Activated CD4-positive, alpha-beta memory T cell treated with anti-CD3 and anti-CD28 coated beads, Interleukin-2, amount 10 ng/mL, durations not matched to agents 7 days and 5 days (primary cell): ENCODE data around the gene TMEM97. TPM values are rescaled to one million over a fixed set of nuclear protein-coding genes. Genes with fewer than 3 reads are reported as not detected.
A peak's percentile ranks its signal among the peaks of the same experiment; 100 is the strongest.

Experiments
- CTCF ChIA-PET: fragments of 350-600 bp; sonication (Branson Sonifier 250); formaldehyde crosslinking; loops from one replicate; lab custom pipeline; 2021; ENCODE audit warnings: antibody characterized with exemption, inconsistent platforms; lab: Charles Lee
- POLR2A ChIA-PET: fragments of 350-600 bp; sonication (Branson Sonifier 250); formaldehyde crosslinking; loops from one replicate; lab custom pipeline; 2021; ENCODE audit warnings: antibody characterized with exemption; lab: Charles Lee
- DNase-seq: peaks from one replicate; pipeline ENCODE4 v3.0.0-alpha.2; 2020
- H3K27ac Mint-ChIP-seq: one replicate; pipeline ENCODE4 v1.8.0; 2021; ENCODE audit warnings: mild to moderate bottlenecking, mixed read lengths
- H3K27me3 Mint-ChIP-seq: one replicate; pipeline ENCODE4 v1.8.0; 2021; ENCODE audit warnings: mixed read lengths
- H3K36me3 Mint-ChIP-seq: one replicate; pipeline ENCODE4 v1.8.0; 2021; ENCODE audit warnings: low read depth, mixed read lengths
- H3K4me1 Mint-ChIP-seq: one replicate; pipeline ENCODE4 v1.8.0; 2021; ENCODE audit warnings: mixed read lengths
- H3K4me3 Mint-ChIP-seq: one replicate; pipeline ENCODE4 v1.8.0; 2021; ENCODE audit warnings: mild to moderate bottlenecking, mixed read lengths
- H3K9me3 Mint-ChIP-seq: one replicate; pipeline ENCODE4 v1.8.0; 2021; ENCODE audit warnings: mixed read lengths
- total RNA-seq, 2 experiments: library from RNA; stranded (reverse); gene quantifications; one replicate each; pipeline ENCODE4 v1.2.3, GENCODE V29; 2021

The TMEM97 gene
- total RNA-seq, 2 experiments from 2014 or later, result 23.3 to 26.6 TPM

- no peak overlapping the region for H3K27ac Mint-ChIP-seq
Measured at GRCh38 chr17:28344011-28344410, 25.0 kb downstream of the TMEM97 start.

GRCh38 chr17:28344435-28344901, 25.5 kb downstream of the TMEM97 start:
- H3K36me3 Mint-ChIP-seq, result peaks cover 67% of the 10 kb centered on the region
- ChIA-PET POLR2A (interaction anchor here (2.8 to 5.8 kb wide), 2 partner anchors 9 to 13 kb away, joined by 19 to 35 read pairs; partner anchors contain the start of genes IFT20, POLDIP2 and TNFAIP1), CTCF (no interaction called here)
- no peak overlapping the region for H3K4me3 Mint-ChIP-seq
- no peak for DNase-seq
- H3K27me3 Mint-ChIP-seq, result no peaks in the 10 kb centered on the region
- H3K4me1 Mint-ChIP-seq, result no peaks in the 10 kb centered on the region
- H3K9me3 Mint-ChIP-seq, result no peaks in the 10 kb centered on the region
- H3K27ac Mint-ChIP-seq, result no peak overlapping the region

More at GRCh38 chr17:28344011-28344410, 25.0 kb downstream of the TMEM97 start:
- POLR2A ChIA-PET, result interaction anchor here (2.8 to 5.8 kb wide), 2 partner anchors 8 to 13 kb away, joined by 19 to 35 read pairs; partner anchors contain the start of genes IFT20, POLDIP2 and TNFAIP1
- Mint-ChIP-seq H3K9me3 (no peaks in the 10 kb centered on the region), H3K4me3 (no peak overlapping the region), H3K4me1 (no peaks in the 10 kb centered on the region), H3K36me3 (peaks cover 70% of the 10 kb centered on the region), H3K27me3 (no peaks in the 10 kb centered on the region)
- DNase-seq, result no peak
- CTCF ChIA-PET, result no interaction called here

- DNase-seq, result no peak
- Mint-ChIP-seq H3K4me3 (no peak overlapping the region), H3K36me3 (peaks cover 69% of the 10 kb centered on the region), H3K4me1 (no peaks in the 10 kb centered on the region), H3K27ac (no peak overlapping the region), H3K9me3 (no peaks in the 10 kb centered on the region), H3K27me3 (no peaks in the 10 kb centered on the region)
- POLR2A ChIA-PET, result interaction anchor here (0.5 to 5.8 kb wide), 3 partner anchors 10 to 46 kb away, joined by 3 to 37 read pairs (median 35); partner anchors contain the start of genes IFT20, POLDIP2 and TNFAIP1
- CTCF ChIA-PET, result no interaction called here
Measured at GRCh38 chr17:28345419-28346198, 26.6 kb downstream of the TMEM97 start.

- no peaks in the 10 kb centered on the region for H3K4me1 Mint-ChIP-seq
- no peaks in the 10 kb centered on the region for H3K27me3 Mint-ChIP-seq
- H3K27ac Mint-ChIP-seq, result no peak overlapping the region
- ChIA-PET CTCF (no interaction called here), POLR2A (interaction anchor here (1.3 to 5.8 kb wide), 3 partner anchors 8 to 11 kb away, joined by 4 to 37 read pairs (median 35); partner anchors contain the start of genes IFT20, POLDIP2 and TNFAIP1)
- H3K36me3 Mint-ChIP-seq, result peaks cover 68% of the 10 kb centered on the region
- no peak overlapping the region for H3K4me3 Mint-ChIP-seq
- H3K9me3 Mint-ChIP-seq, result no peaks in the 10 kb centered on the region
- DNase-seq, result no peak
Measured at GRCh38 chr17:28346199-28346580, 27.2 kb downstream of the TMEM97 start.

GRCh38 chr17:28346746-28347246, 27.8 kb downstream of the TMEM97 start:
- Mint-ChIP-seq H3K36me3 (peaks cover 67% of the 10 kb centered on the region), H3K4me1 (no peaks in the 10 kb centered on the region), H3K9me3 (no peaks in the 10 kb centered on the region)

DNA sequence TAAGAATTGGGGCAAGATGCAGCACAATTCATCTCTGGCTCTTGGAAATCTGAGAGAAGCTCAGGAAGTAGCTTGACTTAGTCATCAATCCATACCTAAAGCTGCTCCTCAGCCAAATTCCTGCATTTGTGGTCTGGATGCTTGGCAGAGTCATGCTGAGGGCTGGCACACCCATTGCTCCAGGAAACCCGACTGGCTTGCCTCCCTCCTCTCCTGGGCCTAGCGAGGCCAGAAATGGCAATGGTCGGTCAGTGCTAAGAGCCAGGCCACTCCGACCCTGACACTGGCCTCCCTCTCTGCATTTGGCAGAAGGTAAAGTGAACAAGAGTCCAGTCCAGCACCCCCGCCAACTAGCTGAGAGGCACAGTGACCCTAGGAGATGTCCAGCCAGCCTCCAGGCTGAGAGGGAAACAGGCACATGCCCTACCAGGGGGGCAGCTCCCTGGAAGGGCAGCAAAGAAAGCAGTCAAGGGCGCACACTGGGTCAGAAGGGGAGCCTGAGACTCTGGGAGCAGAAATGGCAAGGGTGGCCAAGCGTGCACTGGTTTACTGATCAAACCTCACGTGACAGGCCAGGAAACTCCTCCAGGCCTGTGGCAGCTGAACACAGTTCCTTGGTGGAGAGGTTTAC, 28.4 kb downstream of the TMEM97 start:
- no peaks in the 10 kb centered on the region for H3K4me1 Mint-ChIP-seq
- H3K36me3 Mint-ChIP-seq, result peaks cover 66% of the 10 kb centered on the region
- no peaks in the 10 kb centered on the region for H3K9me3 Mint-ChIP-seq
- DNase-seq, result no peak
- POLR2A ChIA-PET, result interaction anchor here (1.3 to 5.8 kb wide), 4 partner anchors 9 to 30 kb away, joined by 3 to 37 read pairs (median 20); partner anchors contain the start of genes IFT20, POLDIP2 and TNFAIP1
- no peak overlapping the region for H3K27ac Mint-ChIP-seq
- CTCF ChIA-PET, result no interaction called here
- H3K4me3 Mint-ChIP-seq, result no peak overlapping the region
- H3K27me3 Mint-ChIP-seq, result no peaks in the 10 kb centered on the region

More at GRCh38 chr17:28346746-28347246, 27.8 kb downstream of the TMEM97 start:
- H3K27ac Mint-ChIP-seq, result no peak overlapping the region
- CTCF ChIA-PET, result no interaction called here
- no peak overlapping the region for H3K4me3 Mint-ChIP-seq
- no peak for DNase-seq
- POLR2A ChIA-PET, result interaction anchor here (1.3 to 5.8 kb wide), 4 partner anchors 8 to 29 kb away, joined by 3 to 37 read pairs (median 20); partner anchors contain the start of genes IFT20, POLDIP2 and TNFAIP1
- H3K27me3 Mint-ChIP-seq, result no peaks in the 10 kb centered on the region

DNA sequence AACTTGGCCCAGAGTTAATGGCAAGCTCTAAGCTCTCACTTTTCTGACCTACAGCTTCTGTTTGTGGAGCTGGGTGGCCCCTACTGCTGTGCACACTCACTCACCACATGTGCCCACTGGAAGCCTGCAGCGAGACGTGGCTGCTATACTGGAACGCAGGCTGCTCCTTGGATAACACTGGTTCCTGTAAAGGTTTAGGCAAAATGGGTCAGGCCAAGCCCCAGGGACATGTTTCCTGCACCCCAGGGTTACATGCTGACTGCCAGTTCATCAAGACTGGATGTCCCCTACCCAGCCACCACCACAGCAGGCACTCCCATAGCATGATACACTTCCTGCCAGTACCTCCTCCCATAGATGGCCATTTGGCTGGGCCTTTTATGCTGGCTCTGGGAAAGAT, 30.0 kb downstream of the TMEM97 start:
- Mint-ChIP-seq H3K27ac (no peak overlapping the region), H3K36me3 (peaks cover 63% of the 10 kb centered on the region), H3K4me1 (no peaks in the 10 kb centered on the region), H3K27me3 (no peaks in the 10 kb centered on the region), H3K4me3 (no peak overlapping the region), H3K9me3 (no peaks in the 10 kb centered on the region)
- POLR2A ChIA-PET, result interaction anchor here (2.7 to 5.8 kb wide), 3 partner anchors 8 to 13 kb away, joined by 11 to 37 read pairs (median 35); partner anchors contain the start of genes IFT20, POLDIP2 and TNFAIP1
- CTCF ChIA-PET, result no interaction called here
- DNase-seq, result no peak

DNA sequence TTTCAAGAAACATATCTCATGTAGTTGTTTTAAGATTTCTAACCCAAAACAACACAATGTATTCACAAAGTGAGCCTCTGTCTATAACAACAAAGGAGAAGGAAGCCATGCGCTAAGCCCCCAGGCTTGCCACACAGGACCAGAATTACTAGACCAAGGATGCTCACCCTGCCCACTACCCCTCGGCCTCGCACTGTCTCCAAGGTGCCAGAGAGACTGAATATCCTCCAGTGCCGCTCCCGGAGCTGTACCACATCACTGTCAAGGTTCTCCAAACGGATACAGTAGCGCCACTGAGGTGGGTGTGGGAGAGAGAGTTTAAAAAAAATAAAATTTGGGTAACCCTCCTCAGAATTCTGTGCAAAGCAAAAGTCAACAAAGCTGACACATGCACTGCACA, 31.3 kb downstream of the TMEM97 start:
- H3K27ac Mint-ChIP-seq, result no peak overlapping the region
- no peak for DNase-seq
- H3K4me3 Mint-ChIP-seq, result no peak overlapping the region
- H3K4me1 Mint-ChIP-seq, result peaks cover 5% of the 10 kb centered on the region
- ChIA-PET POLR2A (interaction anchor here (2.7 kb wide), 1 partner anchor 15 kb away, joined by 11 read pairs; the partner anchor contains the start of genes IFT20 and TNFAIP1), CTCF (no interaction called here)
- peaks cover 65% of the 10 kb centered on the region for H3K36me3 Mint-ChIP-seq
- no peaks in the 10 kb centered on the region for H3K27me3 Mint-ChIP-seq
- H3K9me3 Mint-ChIP-seq, result no peaks in the 10 kb centered on the region

- Mint-ChIP-seq H3K4me1 (peaks cover 38% of the 10 kb centered on the region), H3K27me3 (no peaks in the 10 kb centered on the region), H3K4me3 (peak within 1 kb of the TSS; percentile 95), H3K36me3 (peaks cover 40% of the 10 kb centered on the region), H3K27ac (peak within 1 kb of the TSS; percentile 86), H3K9me3 (no peaks in the 10 kb centered on the region)
- DNase-seq, result peak; percentile 97
- ChIA-PET POLR2A (interaction anchor here (0.6 to 6.1 kb wide), 19 partner anchors 10 to 316 kb away, joined by 3 to 91 read pairs (median 6); partner anchors contain the start of genes BLTP2, IFT20, SARM1 and SPAG5), CTCF (interaction anchor here (0.7 to 4.3 kb wide), 7 partner anchors 13 to 183 kb away, joined by 3 to 36 read pairs (median 3); partner anchors contain the start of genes IFT20, TNFAIP1 and VTN)
Measured at GRCh38 chr17:28357061-28357900, 38.3 kb downstream of the TMEM97 start, which contains the start of gene POLDIP2. Gene POLDIP2 (minus strand): TSS chr17:28357527. CDS start chr17:28357448, 79 bp downstream.

DNA sequence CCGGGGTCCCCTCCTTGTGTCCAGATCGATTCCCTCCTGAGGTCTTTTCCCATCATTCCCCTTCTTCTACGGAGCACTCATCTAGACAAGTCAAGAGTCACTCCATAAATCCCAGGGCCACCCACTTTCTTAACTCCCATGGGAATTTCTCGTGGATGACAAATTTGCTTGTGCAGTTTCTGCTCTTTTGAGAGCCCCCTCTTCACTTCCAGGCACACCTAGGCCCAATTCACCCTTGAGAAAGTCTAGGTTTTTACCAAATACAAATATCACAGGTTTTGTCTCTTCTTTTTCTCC, 38.8 kb downstream of the TMEM97 start:
- H3K4me1 Mint-ChIP-seq, result peaks cover 38% of the 10 kb centered on the region
- ChIA-PET POLR2A (interaction anchor here (0.7 to 6.1 kb wide), 17 partner anchors 10 to 317 kb away, joined by 3 to 91 read pairs (median 6); partner anchors contain the start of genes BLTP2, IFT20, SARM1 and SPAG5), CTCF (interaction anchor here (0.7 to 4.3 kb wide), 8 partner anchors 9 to 182 kb away, joined by 3 to 36 read pairs (median 3); partner anchors contain the start of genes IFT20, TNFAIP1 and VTN)
- H3K27me3 Mint-ChIP-seq, result no peaks in the 10 kb centered on the region
- H3K9me3 Mint-ChIP-seq, result no peaks in the 10 kb centered on the region
- H3K4me3 Mint-ChIP-seq, result peak overlapping the region; percentile 95
- H3K36me3 Mint-ChIP-seq, result peaks cover 38% of the 10 kb centered on the region
- DNase-seq, result no peak
- H3K27ac Mint-ChIP-seq, result peak overlapping the region; percentile 86

DNA sequence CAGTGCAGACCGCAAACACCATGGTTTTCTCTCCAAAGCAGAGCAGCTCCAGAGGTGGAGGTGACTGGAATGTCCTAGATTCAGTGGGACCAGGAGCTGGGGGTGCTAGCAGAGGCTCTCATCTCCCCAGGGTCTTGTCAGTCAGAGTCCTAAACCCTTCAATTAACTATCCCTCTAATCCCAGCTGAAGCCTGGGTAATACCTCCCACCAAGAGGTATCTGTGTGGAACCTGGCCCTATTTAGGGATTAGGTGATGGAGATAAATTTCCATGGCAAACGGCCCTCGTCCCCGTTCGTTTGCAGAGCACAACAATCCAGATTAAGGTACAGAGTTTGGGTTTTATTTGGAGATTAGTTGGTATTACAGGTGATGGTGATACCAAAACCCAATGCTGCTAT, 44.2 kb downstream of the TMEM97 start:
- no peaks in the 10 kb centered on the region for H3K27me3 Mint-ChIP-seq
- ChIA-PET CTCF (no interaction called here), POLR2A (interaction anchor here (1.0 kb wide), 1 partner anchor 18 kb away, joined by 4 read pairs; no protein-coding TSS in a partner anchor)
- no peak for DNase-seq
- H3K9me3 Mint-ChIP-seq, result no peaks in the 10 kb centered on the region
- H3K36me3 Mint-ChIP-seq, result peaks cover 22% of the 10 kb centered on the region
- no peak overlapping the region for H3K4me3 Mint-ChIP-seq
- H3K27ac Mint-ChIP-seq, result no peak overlapping the region
- H3K4me1 Mint-ChIP-seq, result peaks cover 12% of the 10 kb centered on the region
